Type B pancreatic cell (in vitro differentiated cells): ENCODE data around the gene OR52N5. TPM values are rescaled to one million over a fixed set of nuclear protein-coding genes. Genes with fewer than 3 reads are reported as not detected.

Experiments
- DNase-seq: peaks from one replicate; pipeline ENCODE4 v3.0.0; 2021; ENCODE audit warnings: mixed read lengths; ENCODE audit not compliant: unreplicated experiment; ENCODE audit errors: extremely low spot score
- H3K27ac Mint-ChIP-seq: 2 replicates; pipeline ENCODE4 v1.8.0; 2021; ENCODE audit warnings: mild to moderate bottlenecking, mixed read lengths
- H3K27me3 Mint-ChIP-seq: 2 replicates; pipeline ENCODE4 v1.8.0; 2021; ENCODE audit warnings: mixed read lengths
- H3K36me3 Mint-ChIP-seq: 2 replicates; pipeline ENCODE4 v1.8.0; 2021; ENCODE audit warnings: mixed read lengths
- H3K4me1 Mint-ChIP-seq: one replicate; pipeline ENCODE4 v1.8.0; 2021; ENCODE audit warnings: mixed read lengths; ENCODE audit not compliant: unreplicated experiment
- H3K4me3 Mint-ChIP-seq: 2 replicates; pipeline ENCODE4 v1.8.0; 2021; ENCODE audit warnings: mild to moderate bottlenecking, mixed read lengths
- H3K9me3 Mint-ChIP-seq: 2 replicates; pipeline ENCODE4 v1.8.0; 2021; ENCODE audit warnings: mixed read lengths
- CTCF ChIP-seq: fragments of 200-600 bp; sonication (generic); conservative IDR thresholded peaks from 2 replicates; pipeline ENCODE4 v1.5.0; 2021; ENCODE audit warnings: antibody characterized with exemption, mild to moderate bottlenecking
- long read RNA-seq: library from polyadenylated mRNA; unstranded; transcript quantifications from one replicate; pipeline ENCODE4 v2.0.0, GENCODE V29; 2020
- total RNA-seq: library from RNA; stranded (reverse); gene quantifications from 2 replicates; pipeline ENCODE4 v1.2.1, GENCODE V29; 2021; ENCODE audit warnings: low replicate concordance

Gene OR52N5
- not detected in 2 replicates for total RNA-seq
- long read RNA-seq: 0 reads

DNA sequence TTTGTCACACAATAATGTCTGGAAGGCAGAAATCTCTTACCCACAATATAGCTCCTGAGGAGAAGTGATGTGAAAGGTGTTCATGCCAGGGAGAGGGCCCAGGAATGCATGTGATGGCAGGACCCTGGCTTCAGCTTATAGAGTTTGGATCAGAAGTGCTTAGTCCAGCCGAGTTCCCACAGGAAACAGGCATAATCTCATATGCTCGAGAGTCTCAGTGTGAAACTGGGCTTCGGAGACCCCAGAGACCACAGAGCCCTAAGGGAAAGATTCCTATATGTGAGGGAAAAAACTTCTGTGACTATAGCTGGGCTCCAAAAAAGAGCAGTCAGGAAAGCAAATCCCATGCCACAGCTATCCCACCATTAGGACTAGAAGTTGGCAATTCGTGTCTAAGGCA, at the start of gene OR52N5:
Gene OR52N5 (minus strand): TSS at position 101 of the 400 bp plus-strand sequence. CDS start 4,721 bp downstream, outside the sequence.
- no peaks in the 10 kb centered on the region for H3K36me3 Mint-ChIP-seq
- H3K9me3 Mint-ChIP-seq: no peaks in the 10 kb centered on the region
- no peak within 1 kb of the TSS for H3K4me3 Mint-ChIP-seq
- no peaks in the 10 kb centered on the region for H3K4me1 Mint-ChIP-seq
- no peaks in the 10 kb centered on the region for H3K27me3 Mint-ChIP-seq
- no peak for TF ChIP-seq CTCF
- DNase-seq: no peak
- H3K27ac Mint-ChIP-seq: no peak within 1 kb of the TSS

- Mint-ChIP-seq H3K4me1 (no peaks in the 10 kb centered on the region), H3K9me3 (no peaks in the 10 kb centered on the region), H3K27ac (no peak overlapping the region), H3K27me3 (no peaks in the 10 kb centered on the region), H3K4me3 (no peak overlapping the region), H3K36me3 (no peaks in the 10 kb centered on the region)
- no peak for TF ChIP-seq CTCF
- DNase-seq: no peak
These were observed 48.2 kb upstream of the OR52N5 start for GRCh38 chr11:5831196-5831829.

GRCh38 chr11:5818245-5818886, 35.2 kb upstream of the OR52N5 start:
- Mint-ChIP-seq H3K27me3 (no peaks in the 10 kb centered on the region), H3K36me3 (no peaks in the 10 kb centered on the region), H3K27ac (no peak overlapping the region), H3K4me1 (no peaks in the 10 kb centered on the region), H3K4me3 (no peak overlapping the region), H3K9me3 (no peaks in the 10 kb centered on the region)
- no peak for DNase-seq
- no peak for TF ChIP-seq CTCF

GRCh38 chr11:5815534-5815933, 32.4 kb upstream of the OR52N5 start:
- Mint-ChIP-seq H3K27me3 (peaks cover 1% of the 10 kb centered on the region), H3K27ac (no peak overlapping the region)

More at GRCh38 chr11:5815534-5815933, 32.4 kb upstream of the OR52N5 start:
- no peaks in the 10 kb centered on the region for H3K9me3 Mint-ChIP-seq
- H3K36me3 Mint-ChIP-seq: no peaks in the 10 kb centered on the region
- H3K4me3 Mint-ChIP-seq: no peak overlapping the region
- no peaks in the 10 kb centered on the region for H3K4me1 Mint-ChIP-seq
- no peak for TF ChIP-seq CTCF
- no peak for DNase-seq
